Measurements from ENCODE around the gene RAB11B.

- TF ChIP-seq POLR2A (IDR thresholded peaks at IDR 0.05) (no peak), CTCF (IDR thresholded peaks at IDR 0.05) (no peak)
These were observed 31.6 kb downstream of the RAB11B start for GRCh38 chr19:8421484-8422461.

All from breast epithelium (tissue), 3 donors.